ENCODE data around the gene CAB39L. TPM values are rescaled to one million over a fixed set of nuclear protein-coding genes. Genes with fewer than 3 reads are reported as not detected.

Gene CAB39L
- total and polyA plus RNA-seq, 9 of the 15 experiments (the other 6 are each of a cell fraction or from before 2014, with no cell fraction given): 1.1 to 4.2 (median 2.6) TPM

DNA sequence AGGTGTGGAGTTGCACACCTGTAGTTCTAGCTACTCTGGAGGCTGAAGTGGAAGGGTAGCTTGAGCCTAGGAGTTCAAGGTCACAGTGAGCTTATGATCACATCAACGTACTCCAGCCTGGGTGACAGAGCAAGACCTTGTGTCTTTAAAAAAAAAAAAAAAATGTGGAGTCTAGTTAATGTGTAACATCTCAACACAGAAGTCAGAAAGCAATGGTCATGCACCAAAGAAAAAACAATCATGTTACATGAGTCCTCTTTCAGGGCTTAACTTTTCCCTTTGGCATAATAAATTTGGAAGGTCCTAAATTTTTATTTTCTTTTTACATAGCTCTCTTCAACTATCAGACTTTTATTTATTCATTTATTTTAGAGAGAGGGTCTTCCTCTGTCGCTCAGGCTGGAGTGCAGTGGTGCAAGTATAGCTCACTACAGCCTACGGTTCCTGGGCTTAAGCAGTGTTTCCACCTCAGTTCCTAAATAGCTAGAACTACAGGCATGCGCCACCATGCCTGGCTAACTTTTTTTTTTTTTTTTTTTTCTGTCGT is 22.5 kb upstream of the CAB39L start:
- H3K4me2 ChIP-seq (ENCODE audit: insufficient read depth, low read length): no peak overlapping the region
- intact Hi-C loops (cut with micrococcal nuclease): no loop called here
- H3K9me3 ChIP-seq (replicated peaks; ENCODE audit: control insufficient read depth, insufficient read depth, low read depth, low read length): no peaks in the 10 kb centered on the region; the same call in 1 of the 2 replicates
- CTCF ChIA-PET (ENCODE audit: low intra/inter-chr PET ratio): no interaction called here
- H3K79me2 ChIP-seq (ENCODE audit: control insufficient read depth, insufficient read depth, low read length): no peaks in the 10 kb centered on the region
- H4K20me1 ChIP-seq (replicated peaks; ENCODE audit: control insufficient read depth, insufficient read depth, low read length): no peaks in the 10 kb centered on the region
- POLR2A ChIA-PET: no interaction called here
- ATAC-seq (no peak), FAIRE-seq (no peak), DNase-seq (ENCODE audit: extremely low read depth in 1 of 4, low spot score in 3 of 4) (no peak)
- peaks cover 29% of the 10 kb centered on the region; the same call in 1 of the 3 replicates for H3K36me3 ChIP-seq (ENCODE audit: control insufficient read depth, insufficient read depth, low read length)
- H3K9ac ChIP-seq (ENCODE audit: insufficient read depth in 1 of 2, low read depth in 2 of 2, low read length in 2 of 2): no peak overlapping the region
- H2AFZ ChIP-seq (ENCODE audit: low read depth, low read length): no peak overlapping the region
- H3K4me1 ChIP-seq (replicated peaks in 1 of 2; ENCODE audit: control insufficient read depth in 2 of 2, insufficient read depth in 2 of 2, low read length in 2 of 2): no peaks in the 10 kb centered on the region
- no peak for TF ChIP-seq MTA3 (IDR thresholded peaks at IDR 0.05; ENCODE audit: borderline replicate concordance)
- no peak for TF ChIP-seq SMAD2 (IDR thresholded peaks at IDR 0.05; ENCODE audit: low read depth, low read length)
- no peak for TF ChIP-seq ATF3 (IDR thresholded peaks at IDR 0.05)
- TF ChIP-seq ATF3 (CRISPR knock-in tag; conservative IDR thresholded peaks at IDR 0.05): no peak
- TF ChIP-seq, protein P1, sequence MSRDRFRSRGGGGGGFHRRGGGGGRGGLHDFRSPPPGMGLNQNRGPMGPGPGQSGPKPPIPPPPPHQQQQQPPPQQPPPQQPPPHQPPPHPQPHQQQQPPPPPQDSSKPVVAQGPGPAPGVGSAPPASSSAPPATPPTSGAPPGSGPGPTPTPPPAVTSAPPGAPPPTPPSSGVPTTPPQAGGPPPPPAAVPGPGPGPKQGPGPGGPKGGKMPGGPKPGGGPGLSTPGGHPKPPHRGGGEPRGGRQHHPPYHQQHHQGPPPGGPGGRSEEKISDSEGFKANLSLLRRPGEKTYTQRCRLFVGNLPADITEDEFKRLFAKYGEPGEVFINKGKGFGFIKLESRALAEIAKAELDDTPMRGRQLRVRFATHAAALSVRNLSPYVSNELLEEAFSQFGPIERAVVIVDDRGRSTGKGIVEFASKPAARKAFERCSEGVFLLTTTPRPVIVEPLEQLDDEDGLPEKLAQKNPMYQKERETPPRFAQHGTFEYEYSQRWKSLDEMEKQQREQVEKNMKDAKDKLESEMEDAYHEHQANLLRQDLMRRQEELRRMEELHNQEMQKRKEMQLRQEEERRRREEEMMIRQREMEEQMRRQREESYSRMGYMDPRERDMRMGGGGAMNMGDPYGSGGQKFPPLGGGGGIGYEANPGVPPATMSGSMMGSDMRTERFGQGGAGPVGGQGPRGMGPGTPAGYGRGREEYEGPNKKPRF (IDR thresholded peaks at IDR 0.05; ENCODE audit: low read depth, low read length): no peak
- no peak for TF ChIP-seq MYC (IDR thresholded peaks at IDR 0.05; ENCODE audit: low read depth, low read length)
- no peak for TF ChIP-seq MYC (CRISPR knock-in tag; IDR thresholded peaks at IDR 0.05; ENCODE audit: borderline replicate concordance, low read depth)
- TF ChIP-seq FUS (optimal IDR thresholded peaks at IDR 0.05; ENCODE audit: low read depth, low read length): no peak
- TF ChIP-seq, protein P2, sequence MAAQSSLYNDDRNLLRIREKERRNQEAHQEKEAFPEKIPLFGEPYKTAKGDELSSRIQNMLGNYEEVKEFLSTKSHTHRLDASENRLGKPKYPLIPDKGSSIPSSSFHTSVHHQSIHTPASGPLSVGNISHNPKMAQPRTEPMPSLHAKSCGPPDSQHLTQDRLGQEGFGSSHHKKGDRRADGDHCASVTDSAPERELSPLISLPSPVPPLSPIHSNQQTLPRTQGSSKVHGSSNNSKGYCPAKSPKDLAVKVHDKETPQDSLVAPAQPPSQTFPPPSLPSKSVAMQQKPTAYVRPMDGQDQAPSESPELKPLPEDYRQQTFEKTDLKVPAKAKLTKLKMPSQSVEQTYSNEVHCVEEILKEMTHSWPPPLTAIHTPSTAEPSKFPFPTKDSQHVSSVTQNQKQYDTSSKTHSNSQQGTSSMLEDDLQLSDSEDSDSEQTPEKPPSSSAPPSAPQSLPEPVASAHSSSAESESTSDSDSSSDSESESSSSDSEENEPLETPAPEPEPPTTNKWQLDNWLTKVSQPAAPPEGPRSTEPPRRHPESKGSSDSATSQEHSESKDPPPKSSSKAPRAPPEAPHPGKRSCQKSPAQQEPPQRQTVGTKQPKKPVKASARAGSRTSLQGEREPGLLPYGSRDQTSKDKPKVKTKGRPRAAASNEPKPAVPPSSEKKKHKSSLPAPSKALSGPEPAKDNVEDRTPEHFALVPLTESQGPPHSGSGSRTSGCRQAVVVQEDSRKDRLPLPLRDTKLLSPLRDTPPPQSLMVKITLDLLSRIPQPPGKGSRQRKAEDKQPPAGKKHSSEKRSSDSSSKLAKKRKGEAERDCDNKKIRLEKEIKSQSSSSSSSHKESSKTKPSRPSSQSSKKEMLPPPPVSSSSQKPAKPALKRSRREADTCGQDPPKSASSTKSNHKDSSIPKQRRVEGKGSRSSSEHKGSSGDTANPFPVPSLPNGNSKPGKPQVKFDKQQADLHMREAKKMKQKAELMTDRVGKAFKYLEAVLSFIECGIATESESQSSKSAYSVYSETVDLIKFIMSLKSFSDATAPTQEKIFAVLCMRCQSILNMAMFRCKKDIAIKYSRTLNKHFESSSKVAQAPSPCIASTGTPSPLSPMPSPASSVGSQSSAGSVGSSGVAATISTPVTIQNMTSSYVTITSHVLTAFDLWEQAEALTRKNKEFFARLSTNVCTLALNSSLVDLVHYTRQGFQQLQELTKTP (IDR thresholded peaks at IDR 0.05; ENCODE audit: low read depth in 1 of 2, partially characterized antibody in 2 of 2): no peak
- no peak for TF ChIP-seq BMI1 (IDR thresholded peaks at IDR 0.05; ENCODE audit: low read length)
- no peak for TF ChIP-seq FOS (IDR thresholded peaks at IDR 0.05; ENCODE audit: extremely low read depth, insufficient read length)
- TF ChIP-seq FOXA3 (CRISPR knock-in tag; conservative IDR thresholded peaks at IDR 0.05 in 1 of 2, IDR thresholded peaks at IDR 0.05 in 1 of 2): no peak
- 61% methylated on average over 3 of the region's 5 CpGs for WGBS (ENCODE audit: insufficient coverage, low coverage, missing lambda C conversion rate)
- no peak overlapping the region for H3K4me3 ChIP-seq
- no peaks in the 10 kb centered on the region for H3K9me1 ChIP-seq (ENCODE audit: control insufficient read depth, insufficient read depth, low read length)
- in situ Hi-C loops (cut with MboI): no loop called here
- H3K27ac ChIP-seq (ENCODE audit: extremely low read depth, low read depth, low read length): no peak overlapping the region
- no peaks in the 10 kb centered on the region for H3K27me3 ChIP-seq (ENCODE audit: control insufficient read depth in 2 of 2, insufficient read depth in 2 of 2, low read length in 2 of 2)
- no TSS peak for BruUV-seq (replicated peaks)

Data from K562 (cell line).